GM19099 (cell line): ENCODE results near the gene VSTM4.

ENCODE experiments used
- POLR2A ChIP-seq: IDR thresholded peaks from 3 replicates; pipeline ENCODE4 v1.6.1; 2011; ENCODE audit warnings: low read depth; ENCODE audit not compliant: insufficient read length; ENCODE audit errors: extremely low read depth

VSTM4 gene

GRCh38 chr10:49114718-49115014 lies 656 bp downstream of the VSTM4 start:
- no peak for TF ChIP-seq POLR2A

- TF ChIP-seq POLR2A = no peak
Observed at GRCh38 chr10:49113741-49114141, 1.6 kb downstream of the VSTM4 start.

- TF ChIP-seq POLR2A = no peak
Observed at GRCh38 chr10:49112851-49113250, 2.5 kb downstream of the VSTM4 start.

- no peak for TF ChIP-seq POLR2A
Observed at GRCh38 chr10:49112098-49112497, 3.2 kb downstream of the VSTM4 start.

GRCh38 chr10:49111320-49111698 lies 4.0 kb downstream of the VSTM4 start:
- no peak for TF ChIP-seq POLR2A

GRCh38 chr10:49110684-49111319 lies 4.5 kb downstream of the VSTM4 start:
- no peak for TF ChIP-seq POLR2A

GRCh38 chr10:49109669-49110340 lies 5.5 kb downstream of the VSTM4 start:
- no peak for TF ChIP-seq POLR2A

GRCh38 chr10:49108656-49109055 lies 6.7 kb downstream of the VSTM4 start:
- no peak for TF ChIP-seq POLR2A

- TF ChIP-seq POLR2A = no peak
Observed at GRCh38 chr10:49107887-49108267, 7.4 kb downstream of the VSTM4 start.

DNA sequence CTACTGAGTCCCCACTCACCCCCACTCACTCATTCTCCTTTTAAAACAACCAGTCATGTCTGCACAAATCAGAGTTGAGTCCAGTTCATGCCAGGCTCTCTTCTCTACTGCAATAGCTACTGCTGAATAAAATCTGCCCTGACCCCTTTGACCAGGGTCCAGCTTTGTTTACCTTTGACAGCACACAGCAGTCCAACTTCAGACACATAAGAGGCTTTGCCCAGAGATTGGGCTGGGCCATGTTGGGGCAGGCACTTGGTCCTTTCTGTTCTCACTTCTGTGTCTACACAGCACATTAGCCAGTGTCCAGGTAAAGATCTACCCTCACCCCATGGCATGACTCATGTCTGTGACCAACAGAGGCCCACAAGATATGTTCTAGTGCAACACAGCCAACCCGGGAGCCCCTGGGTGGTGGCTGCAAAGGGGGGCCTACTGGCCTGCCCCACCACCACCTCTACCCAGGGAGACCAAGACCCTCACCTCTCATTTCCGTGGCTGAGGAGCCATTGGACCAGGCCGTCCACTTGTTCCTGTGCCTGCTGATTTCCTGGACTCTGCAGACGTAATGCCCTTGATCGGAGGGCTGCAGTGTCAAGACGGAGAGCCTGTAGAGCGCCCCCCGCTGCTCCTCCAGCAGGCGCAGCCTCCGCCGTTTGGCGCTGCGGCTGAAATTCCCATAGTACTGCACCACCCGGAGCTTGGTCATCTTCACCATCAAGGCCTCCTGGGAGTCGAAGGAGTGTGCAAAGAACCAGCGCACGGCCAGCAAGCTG lies 8.0 kb downstream of the VSTM4 start:
- no peak for TF ChIP-seq POLR2A

GRCh38 chr10:49106451-49106850 lies 8.9 kb downstream of the VSTM4 start:
- no peak for TF ChIP-seq POLR2A

DNA sequence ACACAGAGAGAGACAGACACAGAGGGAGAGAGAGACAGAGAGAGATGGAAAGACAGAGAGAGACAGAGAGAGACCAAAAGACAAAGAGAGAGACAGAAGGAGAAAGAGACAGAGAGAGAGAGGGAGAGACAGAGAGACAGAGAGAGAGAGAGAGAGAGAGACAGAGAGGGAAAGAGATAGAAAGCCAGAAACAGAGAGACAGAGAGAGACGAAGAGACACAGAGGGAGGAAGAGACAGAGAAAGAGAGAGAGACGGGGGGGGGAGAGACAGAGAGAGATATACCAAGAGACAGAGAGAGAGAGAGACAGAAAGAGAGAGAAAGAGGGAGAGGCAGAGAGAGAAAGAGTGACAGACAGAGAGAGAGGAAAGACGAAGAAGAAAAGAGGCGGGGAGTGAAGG lies 10.2 kb downstream of the VSTM4 start:
- no peak for TF ChIP-seq POLR2A

- TF ChIP-seq POLR2A = no peak
Observed at GRCh38 chr10:49104323-49104722, 11.0 kb downstream of the VSTM4 start.

DNA sequence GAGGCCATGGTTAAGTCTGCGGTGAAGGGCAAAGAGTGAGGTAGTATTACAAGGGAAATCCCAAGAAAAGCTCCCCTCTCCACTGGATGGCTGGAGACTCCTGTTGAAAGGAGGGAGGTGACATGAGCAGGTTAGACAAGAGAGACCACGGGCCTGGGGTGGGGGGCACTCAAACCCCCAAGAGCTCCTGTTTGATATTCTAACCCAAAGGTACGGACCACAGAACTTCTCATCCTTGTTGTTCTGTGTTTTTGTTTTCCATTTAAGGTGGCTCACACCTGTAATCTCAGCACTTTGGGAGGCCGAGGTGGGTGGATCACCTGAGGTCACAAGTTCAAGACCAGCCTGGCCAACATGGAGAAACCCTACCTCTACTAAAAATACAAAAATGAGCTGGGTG lies 11.6 kb downstream of the VSTM4 start:
- no peak for TF ChIP-seq POLR2A

DNA sequence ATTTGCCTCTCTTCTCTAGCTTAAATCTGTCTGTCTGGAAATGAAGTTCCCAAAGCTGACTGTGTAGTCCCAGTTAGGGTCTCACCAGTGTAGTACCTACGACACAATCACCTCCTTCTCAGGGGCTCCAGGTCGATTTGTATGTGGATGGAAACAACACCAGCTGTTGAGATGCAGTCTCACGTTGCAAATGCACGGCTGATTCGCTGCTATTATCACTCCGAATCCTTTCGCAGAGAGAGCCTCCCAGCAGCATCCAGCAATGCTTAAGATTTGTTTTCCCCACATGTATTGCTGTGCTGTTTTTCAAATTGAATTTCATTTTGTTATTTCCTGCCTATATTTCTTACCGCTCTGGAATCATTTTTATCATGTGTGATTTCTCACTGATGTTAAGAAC lies 16.3 kb downstream of the VSTM4 start:
- no peak for TF ChIP-seq POLR2A

DNA sequence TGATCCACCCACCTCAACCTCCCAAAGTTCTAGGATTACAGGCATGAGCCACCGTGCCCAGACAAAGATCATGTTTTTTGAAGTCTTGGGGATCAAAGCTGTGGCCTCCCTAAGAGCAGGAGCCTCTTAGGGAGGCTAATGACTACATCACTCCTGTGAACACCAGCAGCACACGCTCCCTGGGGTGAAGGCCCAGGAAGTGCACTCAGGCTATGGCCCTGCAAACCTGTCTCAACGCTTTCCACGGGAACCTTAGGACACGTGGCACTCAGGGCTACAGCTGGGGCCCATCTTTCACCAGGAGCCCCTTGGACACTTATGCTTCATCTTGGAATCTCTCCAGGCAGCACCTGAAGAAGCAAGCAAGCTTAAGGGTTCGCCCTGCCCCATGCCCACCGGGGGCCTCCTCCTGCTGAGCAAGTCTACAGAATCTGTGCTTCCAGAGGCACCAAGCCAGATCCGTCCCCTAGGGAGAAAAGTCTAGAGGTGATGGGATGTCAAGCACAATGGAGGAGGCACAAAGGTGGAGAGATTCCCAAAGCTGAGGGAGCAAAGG lies 18.4 kb downstream of the VSTM4 start:
- TF ChIP-seq POLR2A = no peak

- no peak for TF ChIP-seq POLR2A
Observed at GRCh38 chr10:49094646-49095045, 20.7 kb downstream of the VSTM4 start.

DNA sequence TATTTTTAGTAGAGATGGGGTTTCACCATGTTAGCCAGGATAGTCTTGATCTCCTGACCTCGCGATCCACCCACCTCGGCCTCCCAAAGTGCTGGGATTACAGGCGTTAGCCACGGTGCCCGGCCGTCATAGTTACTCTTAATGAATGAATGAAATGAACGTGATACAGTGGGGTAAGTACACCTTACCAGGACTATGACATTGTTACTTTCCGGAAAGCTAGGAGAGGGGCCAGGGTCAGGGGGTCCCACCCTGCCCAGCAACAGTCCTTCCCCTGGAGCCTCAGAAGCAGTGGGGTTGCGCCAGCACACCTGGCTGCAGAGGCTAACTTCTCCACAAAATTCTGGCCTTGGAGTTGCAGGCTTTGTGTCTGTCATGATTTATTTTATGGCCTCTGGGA lies 21.4 kb downstream of the VSTM4 start:
- no peak for TF ChIP-seq POLR2A
